GM21619 (cell line): ENCODE measurements around the gene PPP1R14B.

Experiments
- ATAC-seq: cut with Tn5 transposase; IDR thresholded peaks from one replicate; pipeline ENCODE4 v1.9.1; 2021; ENCODE audit not compliant: unreplicated experiment

PPP1R14B gene

GRCh38 chr11:64246871-64247728 lies at the start of gene PPP1R14B:
Gene PPP1R14B, minus strand, starts transcription at chr11:64246943. Its CDS starts 270 bp downstream, at chr11:64246673.
- peak; percentile 30 for ATAC-seq

GRCh38 chr11:64296236-64296635 lies 49.5 kb upstream of the PPP1R14B start:
- no peak for ATAC-seq

DNA sequence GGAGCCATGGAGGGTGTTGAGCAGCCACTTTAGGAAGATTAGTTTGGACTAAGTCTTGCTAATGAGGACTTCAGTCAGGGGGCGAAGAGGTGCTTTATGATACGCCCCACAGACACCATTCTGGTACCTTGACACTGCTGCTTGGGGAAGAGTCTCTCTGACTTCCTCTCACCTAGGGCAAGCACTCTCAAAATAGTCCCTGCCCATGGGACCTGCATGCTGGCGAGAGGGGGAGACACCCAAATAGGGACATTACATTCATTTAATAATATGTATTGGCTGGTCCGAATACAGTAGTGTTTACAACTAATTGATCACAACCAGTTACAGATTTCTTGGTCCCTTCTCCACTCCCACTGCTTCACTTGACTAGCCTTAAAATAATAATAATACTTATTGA lies 49.0 kb upstream of the PPP1R14B start:
- ATAC-seq = no peak

DNA sequence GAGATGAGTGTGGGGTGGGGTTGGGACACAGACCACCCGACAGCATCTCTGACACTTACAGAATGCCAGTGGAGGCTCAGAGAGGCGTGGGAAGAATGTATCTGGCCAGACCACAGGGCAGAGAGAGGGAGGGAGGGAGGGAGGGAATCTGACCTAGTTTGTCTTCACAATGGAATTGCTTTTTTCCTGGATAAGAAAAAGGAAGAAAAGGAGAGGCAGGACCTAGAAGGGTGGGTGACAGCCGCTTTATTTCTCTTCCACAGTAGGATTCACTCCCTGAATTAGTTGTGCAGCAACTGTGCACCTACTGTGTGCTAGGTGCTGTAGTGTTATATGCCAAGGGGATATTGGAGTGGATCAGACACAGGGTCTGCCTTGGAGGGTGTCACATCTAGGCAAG lies 48.0 kb upstream of the PPP1R14B start:
- no peak for ATAC-seq

- ATAC-seq = no peak
Observed at GRCh38 chr11:64292460-64293254, 45.9 kb upstream of the PPP1R14B start.

GRCh38 chr11:64291752-64292459 lies 45.2 kb upstream of the PPP1R14B start:
- no peak for ATAC-seq

GRCh38 chr11:64291262-64291751 lies 44.6 kb upstream of the PPP1R14B start, which contains the start of gene KCNK4:
Gene KCNK4, plus strand, starts transcription at chr11:64291302. Its CDS starts 1,717 bp downstream, at chr11:64293019.
- no peak for ATAC-seq

- ATAC-seq = no peak
Observed at GRCh38 chr11:64290352-64291261, 43.9 kb upstream of the PPP1R14B start.

- no peak for ATAC-seq
Observed at GRCh38 chr11:64289002-64289564, 42.3 kb upstream of the PPP1R14B start.

DNA sequence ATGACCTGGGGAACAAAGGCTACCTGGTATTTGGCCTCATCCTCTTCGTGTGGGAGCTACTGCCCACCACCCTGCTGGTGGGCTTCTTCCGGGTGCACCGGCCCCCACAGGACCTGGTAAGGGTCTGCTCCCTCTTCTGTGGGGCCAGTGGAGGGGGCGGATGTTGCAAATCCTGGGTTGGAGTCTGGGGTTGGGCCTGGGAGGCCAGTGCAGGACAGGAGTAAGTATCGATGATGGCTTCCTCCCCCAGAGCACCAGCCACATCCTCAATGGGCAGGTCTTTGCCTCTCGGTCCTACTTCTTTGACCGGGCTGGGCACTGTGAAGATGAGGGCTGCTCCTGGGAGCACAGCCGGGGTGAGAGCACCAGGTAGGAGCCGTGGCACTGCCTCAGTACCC lies 41.6 kb upstream of the PPP1R14B start:
- no peak for ATAC-seq

- no peak for ATAC-seq
Observed at GRCh38 chr11:64287676-64288352, 41.1 kb upstream of the PPP1R14B start.

DNA sequence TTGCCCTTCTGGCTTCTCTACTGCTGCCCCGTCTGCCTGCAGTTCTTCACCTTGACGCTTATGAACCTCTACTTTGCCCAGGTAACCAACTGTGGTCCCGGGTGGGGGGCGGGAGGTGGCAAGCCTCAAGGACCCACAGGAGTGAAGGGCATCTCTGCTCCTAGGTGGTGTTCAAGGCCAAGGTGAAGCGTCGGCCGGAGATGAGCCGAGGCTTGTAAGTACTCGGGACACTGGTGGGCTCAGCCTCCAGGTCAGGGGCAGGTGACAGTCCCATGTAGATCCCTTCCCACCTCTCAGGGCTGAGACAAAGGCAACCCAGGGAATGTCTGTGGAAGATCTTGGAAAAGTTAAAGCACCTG lies 40.0 kb upstream of the PPP1R14B start:
- no peak for ATAC-seq

GRCh38 chr11:64285885-64286800 lies 39.4 kb upstream of the PPP1R14B start:
- ATAC-seq = no peak

- peak; percentile 55 for ATAC-seq
Observed at GRCh38 chr11:64284962-64285884, 38.5 kb upstream of the PPP1R14B start, which contains the start of gene GPR137. Gene GPR137, plus strand, starts transcription at chr11:64285848. Its CDS starts 677 bp downstream, at chr11:64286525.

DNA sequence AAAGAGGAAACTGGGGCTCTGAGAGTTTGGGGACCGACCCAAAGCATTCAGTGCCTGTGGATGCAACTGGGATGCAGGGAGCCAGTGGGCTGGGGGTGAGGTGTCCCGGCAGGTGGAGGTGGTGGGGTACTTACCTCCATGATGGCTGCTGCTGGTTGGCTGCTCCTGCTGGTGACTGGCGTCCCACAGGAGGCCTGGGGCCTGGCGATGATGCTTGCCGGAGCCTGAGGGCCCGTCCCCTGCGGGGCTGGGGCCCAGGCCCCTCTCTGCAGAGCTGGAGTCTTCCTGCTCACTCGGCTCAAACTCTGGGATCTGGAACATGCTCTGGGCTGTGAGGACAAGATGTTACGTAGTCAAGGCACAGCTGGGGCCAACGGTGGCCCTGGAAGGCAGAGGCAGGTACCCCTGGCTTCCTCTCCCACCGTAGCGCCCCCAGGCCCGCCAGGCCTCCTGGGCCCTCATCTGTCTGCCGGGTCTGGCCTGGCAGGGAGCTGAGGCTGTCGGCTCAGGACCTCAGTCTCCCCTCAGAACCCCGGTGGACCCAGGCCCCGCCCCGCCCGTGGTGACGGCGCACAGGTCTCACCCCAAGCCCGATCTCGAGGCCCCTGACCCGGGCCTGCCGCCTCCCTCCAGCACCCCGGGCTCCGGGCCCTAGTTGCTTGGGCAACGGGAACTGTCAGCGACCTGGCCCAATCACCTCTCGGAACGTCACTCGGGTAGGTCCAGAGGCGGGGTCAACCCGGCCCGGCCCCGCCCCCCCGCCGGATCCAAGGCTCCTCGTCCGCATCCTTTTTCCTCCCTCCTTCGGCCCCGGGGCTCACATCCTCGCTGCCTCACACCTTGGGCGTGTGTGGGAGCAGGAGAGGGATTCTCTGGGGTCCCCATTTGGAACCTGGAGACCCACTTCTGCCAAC lies 37.6 kb upstream of the PPP1R14B start, which contains the start of gene BAD:
Gene BAD (minus strand): TSS at position 618 of the 914 bp plus-strand sequence. CDS start 297 bp downstream, at position 321.
- peak; percentile 70 for ATAC-seq

DNA sequence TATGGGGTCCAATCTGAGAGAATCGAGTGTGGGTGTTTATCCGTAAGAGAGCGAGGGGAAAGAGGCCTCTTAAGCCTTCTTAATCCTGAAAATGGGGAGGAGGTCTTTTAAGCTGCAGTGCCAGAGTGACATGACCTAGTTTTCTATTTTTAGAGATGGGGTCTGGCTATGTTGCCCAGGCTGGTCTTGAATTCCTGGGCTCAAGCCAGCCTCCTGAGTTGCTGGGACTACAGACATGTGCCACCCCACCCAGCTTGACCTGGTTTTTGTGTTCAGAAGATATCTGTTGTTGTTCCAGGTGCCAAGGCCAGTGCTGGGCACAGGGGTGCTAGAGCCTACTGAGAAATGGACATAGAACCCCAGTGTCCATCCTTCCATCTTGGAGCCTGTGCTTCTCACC lies 36.3 kb upstream of the PPP1R14B start:
- ATAC-seq = no peak
